Common myeloid progenitor, CD34-positive (primary cell): ENCODE measurements around the gene GKN1.

Experiments used
- CTCF ChIA-PET: fragments of 350-600 bp; sonication (Branson Sonifier 250); formaldehyde crosslinking; loops from one replicate; lab custom pipeline; 2021; ENCODE audit warnings: antibody characterized with exemption; lab: Charles Lee
- POLR2A ChIA-PET: fragments of 350-600 bp; sonication (Branson Sonifier 250); formaldehyde crosslinking; loops from one replicate; lab custom pipeline; 2021; ENCODE audit warnings: antibody characterized with exemption; lab: Charles Lee
- DNase-seq, 3 donors: peaks; one replicate each; pipeline versions ENCODE4 v3.0.0 to v3.0.0-alpha.2; 2013
- H3K27ac ChIP-seq, 2 experiments: 1 replicate in 1 of 2; 2 replicates in 1 of 2; pipeline ENCODE4 v1.7.0; 2013; ENCODE audit warnings: inconsistent platforms in 2 of 2, low read length in 2 of 2, mild to moderate bottlenecking in 2 of 2, low read depth in 1 of 2, moderate library complexity in 1 of 2; ENCODE audit not compliant: severe bottlenecking in 2 of 2, insufficient read depth in 1 of 2, poor library complexity in 1 of 2
- H3K27me3 ChIP-seq, 5 experiments: replicated peaks in 2 of 5; 1 replicate in 3 of 5; 2 replicates in 2 of 5; pipeline versions ENCODE4 v1.6.1 to v1.7.0; 2013; ENCODE audit warnings: low read length in 4 of 5, mild to moderate bottlenecking in 2 of 5, moderate library complexity in 2 of 5, inconsistent platforms in 1 of 5; ENCODE audit not compliant: insufficient read depth in 5 of 5, control insufficient read depth in 4 of 5
- H3K36me3 ChIP-seq, 4 experiments: 1 replicate in 2 of 4; 2 replicates in 2 of 4; pipeline versions ENCODE4 v1.6.1 to v1.7.0; 2013; ENCODE audit warnings: low read length in 3 of 4, control low read depth in 1 of 4, mild to moderate bottlenecking in 1 of 4; ENCODE audit not compliant: control insufficient read depth in 4 of 4, insufficient read depth in 4 of 4
- H3K4me1 ChIP-seq, 4 experiments: 1 replicate in 3 of 4; 2 replicates in 1 of 4; pipeline versions ENCODE4 v1.6.1 to v1.7.1; 2013; ENCODE audit warnings: low read length in 3 of 4, mild to moderate bottlenecking in 3 of 4, control low read depth in 1 of 4, inconsistent platforms in 1 of 4, moderate library complexity in 1 of 4; ENCODE audit not compliant: control insufficient read depth in 4 of 4, insufficient read depth in 4 of 4; ENCODE audit errors: control extremely low read depth in 1 of 4
- H3K4me3 ChIP-seq, 7 experiments: 1 replicate in 4 of 7; 2 replicates in 3 of 7; pipeline versions ENCODE4 v1.5.1 to v1.7.0; 2013; ENCODE audit warnings: mild to moderate bottlenecking in 7 of 7, low read length in 6 of 7, moderate library complexity in 6 of 7, inconsistent platforms in 2 of 7, low read depth in 2 of 7, control low read depth in 1 of 7; ENCODE audit not compliant: insufficient read depth in 4 of 7, control insufficient read depth in 1 of 7; ENCODE audit errors: extremely low read depth in 1 of 7
- H3K9me3 ChIP-seq, 5 experiments: 1 replicate in 4 of 5; 2 replicates in 1 of 5; pipeline versions ENCODE4 v1.6.1 to v1.7.1; 2013; ENCODE audit warnings: low read length in 4 of 5, mild to moderate bottlenecking in 2 of 5, inconsistent platforms in 1 of 5, low read depth in 1 of 5, moderate library complexity in 1 of 5; ENCODE audit not compliant: control insufficient read depth in 4 of 5, insufficient read depth in 2 of 5; ENCODE audit errors: control extremely low read depth in 1 of 5
- WGBS: methylation state at CpG from one replicate; pipeline ENCODE4 v1.1.5; 2013; ENCODE audit not compliant: insufficient coverage; 5-methylcytosine and 5-hydroxymethylcytosine counted together

GKN1 gene

DNA sequence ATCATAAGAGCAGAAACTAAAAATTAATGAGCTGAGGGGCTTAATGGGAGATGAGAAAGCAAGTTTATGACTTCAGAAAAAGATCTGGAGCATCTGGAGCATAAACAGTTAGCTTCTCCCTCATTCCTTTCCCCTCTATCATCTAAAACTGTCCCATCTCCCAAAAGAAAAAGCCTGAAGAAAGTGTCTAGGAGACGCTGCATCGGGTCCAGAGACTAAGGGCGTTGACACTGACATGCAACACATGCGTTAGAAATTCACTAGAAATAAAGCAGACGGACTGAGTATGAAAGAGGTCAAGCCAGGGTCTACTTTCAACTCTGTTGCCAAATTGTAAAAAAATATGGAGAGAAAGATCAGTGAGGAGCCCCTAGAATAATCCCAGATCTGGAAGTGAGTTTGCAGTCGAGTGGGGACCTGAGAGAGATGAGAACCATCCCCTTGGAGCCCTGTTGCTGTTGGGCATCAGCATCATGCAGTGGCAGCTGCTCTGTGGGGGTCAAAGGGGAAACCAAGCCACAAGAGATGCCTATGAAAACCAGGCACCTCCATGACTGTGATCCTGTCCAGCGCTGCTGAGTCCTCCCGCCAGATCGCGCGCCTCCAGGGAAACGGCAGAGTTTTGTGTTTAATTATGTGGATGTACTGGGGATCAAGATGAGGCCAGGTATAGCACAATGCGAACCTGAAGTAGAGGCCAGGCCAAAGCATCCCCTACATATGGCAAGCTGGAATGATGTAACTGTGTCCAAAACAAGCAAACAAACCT lies 52.4 kb downstream of the GKN1 start:
- CTCF ChIA-PET, result interaction anchor here (1.0 to 4.2 kb wide), 9 partner anchors 10 to 539 kb away, joined by 3 to 62 read pairs (median 3); no protein-coding TSS in a partner anchor
- WGBS, result 98% methylated on average over 13 of the region's 13 CpGs
- H3K27me3 ChIP-seq, result peaks cover 2 to 15% (median 8%) of the 10 kb centered on the region in 5 experiments
- no peak for DNase-seq
- no peaks in the 10 kb centered on the region for H3K9me3 ChIP-seq
- no peaks in the 10 kb centered on the region for H3K36me3 ChIP-seq
- H3K4me3 ChIP-seq, result no peak overlapping the region
- no peaks in the 10 kb centered on the region for H3K4me1 ChIP-seq
- POLR2A ChIA-PET, result no interaction called here
- H3K27ac ChIP-seq, result no peak overlapping the region
